ENCODE results near the gene CHN1. TPM values are rescaled to one million over a fixed set of nuclear protein-coding genes. Genes with fewer than 3 reads are reported as not detected.

Gene CHN1
- polyA plus RNA-seq, 1 of the 3 experiments (the other 2 are of a cell fraction) = 31.6 TPM

DNA sequence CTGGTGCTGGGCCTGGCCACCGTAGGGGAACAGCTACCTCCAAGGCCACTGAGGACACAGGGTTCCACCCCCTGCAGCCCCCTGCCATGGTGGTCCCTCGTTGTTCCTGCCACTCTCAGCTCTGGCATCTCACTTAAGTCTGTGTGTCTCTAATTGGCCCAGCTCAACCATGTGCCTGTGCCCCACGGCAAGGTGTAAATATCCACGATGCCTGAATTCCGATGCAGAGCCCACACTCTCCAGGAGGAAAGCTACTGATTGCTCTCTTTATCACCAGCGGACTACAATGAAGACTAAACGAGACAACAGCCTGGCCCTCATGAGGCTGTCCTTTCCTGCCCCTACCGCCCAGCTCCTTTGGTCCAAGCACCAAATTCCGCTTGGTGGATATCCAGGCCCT is 223.9 kb downstream of the CHN1 start:
- CTCF ChIA-PET = interaction anchor here (0.6 to 13.9 kb wide), 6 partner anchors 9 to 208 kb away, joined by 3 to 316 read pairs (median 4); no protein-coding TSS in a partner anchor
- H3K4me3 ChIP-seq (ENCODE audit: low read depth in 2 of 2, low read length in 1 of 2) = no peak overlapping the region
- H3K79me2 ChIP-seq (ENCODE audit: insufficient read depth) = no peaks in the 10 kb centered on the region
- no peak overlapping the region for H3K4me2 ChIP-seq
- TF ChIP-seq TAF1 (IDR thresholded peaks at IDR 0.05; ENCODE audit: borderline replicate concordance, low read depth, low read length) = no peak
- H3K9me2 ChIP-seq = no peaks in the 10 kb centered on the region
- H3K27me3 ChIP-seq (ENCODE audit: insufficient read depth) = no peaks in the 10 kb centered on the region
- no peak overlapping the region for H2AFZ ChIP-seq (ENCODE audit: low read depth)
- WGBS (ENCODE audit: low lambda C conversion rate) = 97% methylated on average over 8 of the region's 9 CpGs
- H3K4me1 ChIP-seq (ENCODE audit: control insufficient read depth in 1 of 2, insufficient read depth in 2 of 2, low read depth in 1 of 2, low read length in 1 of 2) = peaks cover 35 to 41% of the 10 kb centered on the region in 2 experiments
- H3K9ac ChIP-seq = no peak overlapping the region
- no peaks in the 10 kb centered on the region for H3K9me3 ChIP-seq
- no peak overlapping the region for H3K27ac ChIP-seq (ENCODE audit: low read depth in 2 of 2, low read length in 1 of 2)
- no peaks in the 10 kb centered on the region for H3K36me3 ChIP-seq (replicated peaks in 1 of 2; ENCODE audit: control insufficient read depth in 1 of 2, insufficient read depth in 2 of 2, low read length in 1 of 2)
- POLR2A ChIA-PET = interaction anchor here (0.6 kb wide), 1 partner anchor 26 kb away, joined by 4 read pairs; no protein-coding TSS in a partner anchor
- H4K20me1 ChIP-seq (ENCODE audit: insufficient read depth) = no peaks in the 10 kb centered on the region
- DNase-seq = no peak
- H3F3A ChIP-seq (replicated peaks; ENCODE audit: insufficient read depth) = peaks cover 3% of the 10 kb centered on the region

DNA sequence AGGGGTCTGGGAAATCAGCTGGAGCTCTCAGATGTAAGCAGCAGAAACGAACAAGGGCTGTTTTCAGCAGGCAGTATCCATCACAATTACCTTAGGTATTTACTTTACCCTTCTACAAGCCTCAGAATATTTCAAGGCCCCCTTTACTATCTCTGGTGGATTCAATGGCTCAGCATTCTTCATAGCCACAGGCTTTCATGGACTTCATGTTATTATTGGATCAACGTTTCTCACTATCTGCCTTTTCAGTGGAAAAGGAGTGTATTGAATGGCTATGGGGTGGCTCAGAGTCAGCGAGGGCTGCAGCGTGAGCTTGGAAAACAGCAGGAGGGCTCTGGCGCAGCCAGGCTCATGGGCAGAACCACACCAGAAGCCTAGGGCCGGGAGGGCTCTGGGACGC is 224.3 kb downstream of the CHN1 start:
- no peaks in the 10 kb centered on the region for H3K27me3 ChIP-seq (ENCODE audit: insufficient read depth)
- H3K9ac ChIP-seq = no peak overlapping the region
- no peaks in the 10 kb centered on the region for H3K9me2 ChIP-seq
- H3K4me1 ChIP-seq (ENCODE audit: control insufficient read depth in 1 of 2, insufficient read depth in 2 of 2, low read depth in 1 of 2, low read length in 1 of 2) = peaks cover 32 to 41% of the 10 kb centered on the region in 2 experiments
- H3K4me2 ChIP-seq = no peak overlapping the region
- no peaks in the 10 kb centered on the region for H4K20me1 ChIP-seq (ENCODE audit: insufficient read depth)
- 87% methylated on average over 7 of the region's 7 CpGs for WGBS (ENCODE audit: low lambda C conversion rate)
- H3K79me2 ChIP-seq (ENCODE audit: insufficient read depth) = no peaks in the 10 kb centered on the region
- TF ChIP-seq NFIC (IDR thresholded peaks at IDR 0.05; ENCODE audit: borderline replicate concordance) = no peak
- TF ChIP-seq, protein P1, sequence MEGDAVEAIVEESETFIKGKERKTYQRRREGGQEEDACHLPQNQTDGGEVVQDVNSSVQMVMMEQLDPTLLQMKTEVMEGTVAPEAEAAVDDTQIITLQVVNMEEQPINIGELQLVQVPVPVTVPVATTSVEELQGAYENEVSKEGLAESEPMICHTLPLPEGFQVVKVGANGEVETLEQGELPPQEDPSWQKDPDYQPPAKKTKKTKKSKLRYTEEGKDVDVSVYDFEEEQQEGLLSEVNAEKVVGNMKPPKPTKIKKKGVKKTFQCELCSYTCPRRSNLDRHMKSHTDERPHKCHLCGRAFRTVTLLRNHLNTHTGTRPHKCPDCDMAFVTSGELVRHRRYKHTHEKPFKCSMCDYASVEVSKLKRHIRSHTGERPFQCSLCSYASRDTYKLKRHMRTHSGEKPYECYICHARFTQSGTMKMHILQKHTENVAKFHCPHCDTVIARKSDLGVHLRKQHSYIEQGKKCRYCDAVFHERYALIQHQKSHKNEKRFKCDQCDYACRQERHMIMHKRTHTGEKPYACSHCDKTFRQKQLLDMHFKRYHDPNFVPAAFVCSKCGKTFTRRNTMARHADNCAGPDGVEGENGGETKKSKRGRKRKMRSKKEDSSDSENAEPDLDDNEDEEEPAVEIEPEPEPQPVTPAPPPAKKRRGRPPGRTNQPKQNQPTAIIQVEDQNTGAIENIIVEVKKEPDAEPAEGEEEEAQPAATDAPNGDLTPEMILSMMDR (IDR thresholded peaks at IDR 0.05) = no peak
- no peak for TF ChIP-seq FOXJ3 (CRISPR knock-in tag; IDR thresholded peaks at IDR 0.05)
- no peak for TF ChIP-seq TCF12 (IDR thresholded peaks at IDR 0.05)
- no peak for TF ChIP-seq YY1 (IDR thresholded peaks at IDR 0.05; ENCODE audit: low read depth)
- no peak for TF ChIP-seq RCOR1 (IDR thresholded peaks at IDR 0.05; ENCODE audit: low read length)
- no peak for TF ChIP-seq RAD21 (IDR thresholded peaks at IDR 0.05; ENCODE audit: low read length)
- TF ChIP-seq EZH2phosphoT487 (IDR thresholded peaks at IDR 0.05; ENCODE audit: borderline replicate concordance, low read depth) = no peak
- TF ChIP-seq RXRA (IDR thresholded peaks at IDR 0.05; ENCODE audit: borderline replicate concordance, low read depth) = no peak
- TF ChIP-seq, protein P2, sequence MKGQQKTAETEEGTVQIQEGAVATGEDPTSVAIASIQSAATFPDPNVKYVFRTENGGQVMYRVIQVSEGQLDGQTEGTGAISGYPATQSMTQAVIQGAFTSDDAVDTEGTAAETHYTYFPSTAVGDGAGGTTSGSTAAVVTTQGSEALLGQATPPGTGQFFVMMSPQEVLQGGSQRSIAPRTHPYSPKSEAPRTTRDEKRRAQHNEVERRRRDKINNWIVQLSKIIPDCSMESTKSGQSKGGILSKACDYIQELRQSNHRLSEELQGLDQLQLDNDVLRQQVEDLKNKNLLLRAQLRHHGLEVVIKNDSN (IDR thresholded peaks at IDR 0.05; ENCODE audit: borderline replicate concordance, low read depth) = no peak
- no peak for TF ChIP-seq EP300 (IDR thresholded peaks at IDR 0.05; ENCODE audit: borderline replicate concordance in 1 of 2, low read depth in 1 of 2, low read length in 1 of 2)
- TF ChIP-seq MEF2A (IDR thresholded peaks at IDR 0.05; ENCODE audit: borderline replicate concordance, low read depth) = no peak
- TF ChIP-seq POLR2AphosphoS5 (IDR thresholded peaks at IDR 0.05; ENCODE audit: low read depth, low read length) = no peak
- TF ChIP-seq, protein P3, sequence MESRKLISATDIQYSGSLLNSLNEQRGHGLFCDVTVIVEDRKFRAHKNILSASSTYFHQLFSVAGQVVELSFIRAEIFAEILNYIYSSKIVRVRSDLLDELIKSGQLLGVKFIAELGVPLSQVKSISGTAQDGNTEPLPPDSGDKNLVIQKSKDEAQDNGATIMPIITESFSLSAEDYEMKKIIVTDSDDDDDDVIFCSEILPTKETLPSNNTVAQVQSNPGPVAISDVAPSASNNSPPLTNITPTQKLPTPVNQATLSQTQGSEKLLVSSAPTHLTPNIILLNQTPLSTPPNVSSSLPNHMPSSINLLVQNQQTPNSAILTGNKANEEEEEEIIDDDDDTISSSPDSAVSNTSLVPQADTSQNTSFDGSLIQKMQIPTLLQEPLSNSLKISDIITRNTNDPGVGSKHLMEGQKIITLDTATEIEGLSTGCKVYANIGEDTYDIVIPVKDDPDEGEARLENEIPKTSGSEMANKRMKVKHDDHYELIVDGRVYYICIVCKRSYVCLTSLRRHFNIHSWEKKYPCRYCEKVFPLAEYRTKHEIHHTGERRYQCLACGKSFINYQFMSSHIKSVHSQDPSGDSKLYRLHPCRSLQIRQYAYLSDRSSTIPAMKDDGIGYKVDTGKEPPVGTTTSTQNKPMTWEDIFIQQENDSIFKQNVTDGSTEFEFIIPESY (IDR thresholded peaks at IDR 0.05; ENCODE audit: borderline replicate concordance, low read depth) = no peak
- TF ChIP-seq SMC3 (IDR thresholded peaks at IDR 0.05; ENCODE audit: low read depth, low read length) = no peak
- TF ChIP-seq NRF1 (IDR thresholded peaks at IDR 0.05; ENCODE audit: low read depth, low read length) = no peak
- TF ChIP-seq TAF1 (IDR thresholded peaks at IDR 0.05; ENCODE audit: borderline replicate concordance, low read depth, low read length) = no peak
- TF ChIP-seq, protein P4, sequence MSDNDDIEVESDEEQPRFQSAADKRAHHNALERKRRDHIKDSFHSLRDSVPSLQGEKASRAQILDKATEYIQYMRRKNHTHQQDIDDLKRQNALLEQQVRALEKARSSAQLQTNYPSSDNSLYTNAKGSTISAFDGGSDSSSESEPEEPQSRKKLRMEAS (IDR thresholded peaks at IDR 0.05; ENCODE audit: low read depth) = no peak
- CTCF ChIA-PET = interaction anchor here (0.6 to 13.9 kb wide), 5 partner anchors 9 to 208 kb away, joined by 3 to 316 read pairs (median 4); no protein-coding TSS in a partner anchor
- no peak overlapping the region for H3K4me3 ChIP-seq (ENCODE audit: low read depth in 2 of 2, low read length in 1 of 2)
- H2AFZ ChIP-seq (ENCODE audit: low read depth) = no peak overlapping the region
- no peak overlapping the region for H3K27ac ChIP-seq (ENCODE audit: low read depth in 2 of 2, low read length in 1 of 2)
- POLR2A ChIA-PET = interaction anchor here (0.6 kb wide), 1 partner anchor 27 kb away, joined by 4 read pairs; no protein-coding TSS in a partner anchor
- DNase-seq = no peak
- H3K36me3 ChIP-seq (replicated peaks in 1 of 2; ENCODE audit: control insufficient read depth in 1 of 2, insufficient read depth in 2 of 2, low read length in 1 of 2) = no peaks in the 10 kb centered on the region
- H3F3A ChIP-seq (replicated peaks; ENCODE audit: insufficient read depth) = no peaks in the 10 kb centered on the region
- H3K9me3 ChIP-seq = no peaks in the 10 kb centered on the region
